ENCODE measurements around the gene DGKQ. TPM values are rescaled to one million over a fixed set of nuclear protein-coding genes. Genes with fewer than 3 reads are reported as not detected.

DGKQ gene
- total RNA-seq, 1 experiment from 2014 or later = 12.4 TPM

GRCh38 chr4:1019729-1020470 lies 46.5 kb upstream of the DGKQ start:
- Histone ChIP-seq H3K9ac (ENCODE audit: extremely low read depth, insufficient read length, low read length) (no peak overlapping the region), H3K9me3 (ENCODE audit: control insufficient read depth, low read depth, low read length) (no peaks in the 10 kb centered on the region), H3K79me1 (ENCODE audit: insufficient read depth, low read depth, low read length, poor library complexity, severe bottlenecking) (no peaks in the 10 kb centered on the region), H3K23me2 (ENCODE audit: insufficient read length, low read depth, low read length, poor library complexity, severe bottlenecking) (no peaks in the 10 kb centered on the region), H3K14ac (ENCODE audit: insufficient read depth, low read length) (no peak overlapping the region; the same call in 1 of the 2 replicates), H3K4ac (ENCODE audit: low read depth, low read length) (no peak overlapping the region), H3K23ac (ENCODE audit: insufficient read length, low read depth, low read length) (no peak overlapping the region), H3T11ph (ENCODE audit: low read length) (no peak overlapping the region), H4K91ac (ENCODE audit: insufficient read length, low read depth, low read length) (no peak overlapping the region), H3K79me2 (ENCODE audit: insufficient read depth, low read length) (no peaks in the 10 kb centered on the region), H2BK20ac (ENCODE audit: low read depth, low read length, poor library complexity, severe bottlenecking) (no peak overlapping the region), H3K56ac (ENCODE audit: insufficient read length, low read depth, low read length) (no peak overlapping the region), H4K5ac (ENCODE audit: insufficient read length, low read depth, low read length) (no peak overlapping the region), H4K20me1 (ENCODE audit: control insufficient read depth, insufficient read depth, insufficient read length) (no peaks in the 10 kb centered on the region), H2BK120ac (ENCODE audit: low read depth, low read length, poor library complexity, severe bottlenecking) (no peak overlapping the region), H4K8ac (replicated peaks; ENCODE audit: insufficient read length, low read depth, low read length) (no peak overlapping the region), H3K4me2 (ENCODE audit: insufficient read depth, insufficient read length, low read length) (no peak overlapping the region), H2BK12ac (ENCODE audit: insufficient read length, low read depth, low read length) (no peak overlapping the region), H3K27me3 (ENCODE audit: insufficient read depth, low read length) (no peaks in the 10 kb centered on the region), H3K27ac (ENCODE audit: insufficient read length, low read depth, low read length) (no peak overlapping the region), H2BK15ac (ENCODE audit: low read depth, low read length) (no peak overlapping the region), H3K4me1 (ENCODE audit: insufficient read depth, low read length) (no peaks in the 10 kb centered on the region; the same call in 1 of the 2 replicates), H2AFZ (ENCODE audit: low read length) (no peak overlapping the region), H2AK5ac (ENCODE audit: insufficient read length, low read length) (no peak overlapping the region), H2BK5ac (ENCODE audit: insufficient read length, low read length) (no peak overlapping the region), H3K18ac (ENCODE audit: insufficient read length, low read depth, low read length) (no peak overlapping the region)
- Mint-ChIP-seq H3K4me3 (no peak overlapping the region), H3K27ac (no peak overlapping the region), H3K27me3 (ENCODE audit: low read depth) (no peaks in the 10 kb centered on the region; the same call in 1 of the 2 replicates), H3K36me3 (ENCODE audit: insufficient read depth in 1 of 3, low read depth in 3 of 3) (0 out of 7 replicates have a peak, but pooled peaks cover 0 to under 1% (median 0%) of the 10 kb centered on the region in 3 experiments), H3K4me1 (peaks cover 4 to 13% of the 10 kb centered on the region in 2 experiments; a peak in 3 of 4 replicates), H3K9me3 (no peaks in the 10 kb centered on the region)
- no peak for TF ChIP-seq CTCF (conservative IDR thresholded peaks at IDR 0.05)
- no peak for DNase-seq
- WGBS (ENCODE audit: extremely low coverage, insufficient read length, low lambda C conversion rate) = no CpG with 5 or more reads among the region's 23 CpGs

Data from H9 (cell line).